A673 (cell line): ENCODE data around the gene XAGE1B. TPM values are rescaled to one million over a fixed set of nuclear protein-coding genes. Genes with fewer than 3 reads are reported as not detected.
A peak's percentile ranks its signal among the peaks of the same experiment; 100 is the strongest.
"Not testable (repeated sequence)": the region's sequence is repeated elsewhere in the genome, so short reads cannot be mapped to it uniquely, and the experiment has no call there.

ENCODE experiments used
- Bru-seq: library from RNA; stranded (reverse); fragments of 400-500 nt; gene quantifications from one replicate; lab custom pipeline; 2021; lab: Mats Ljungman, UMichigan
- BruChase-seq, 2 experiments: library from RNA; stranded (reverse); fragments of 400-500 nt; gene quantifications; one replicate each; lab custom pipeline; 2021; lab: Mats Ljungman, UMichigan
- BruUV-seq: library from RNA; stranded (reverse); fragments of 400-500 nt; replicated peaks from 2 replicates; lab custom pipeline; 2021; lab: Mats Ljungman, UMichigan
- CTCF ChIA-PET: fragments of 300-600 bp; sonication (Branson Sonifier 250); formaldehyde crosslinking; loops from one replicate; lab custom pipeline; 2022; ENCODE audit warnings: antibody characterized with exemption; lab: Charles Lee
- POLR2A ChIA-PET: fragments of 300-600 bp; sonication (Branson Sonifier 250); formaldehyde crosslinking; loops from one replicate; lab custom pipeline; 2022; ENCODE audit warnings: antibody characterized with exemption; ENCODE audit not compliant: low non-redundant PET; lab: Charles Lee
- DNase-seq: peaks from one replicate; pipeline ENCODE4 v3.0.0-alpha.2; 2015; ENCODE audit warnings: low spot score
- H3K27ac ChIP-seq: fragments of 200-600 bp; sonication (generic); 2 replicates; pipeline ENCODE4 v1.5.1; 2016; ENCODE audit warnings: mixed run types, low read depth, mild to moderate bottlenecking, mixed read lengths, antibody characterized with exemption, low read length; ENCODE audit not compliant: poor library complexity, severe bottlenecking
- H3K27me3 ChIP-seq: fragments of 200-600 bp; sonication (generic); replicated peaks from 2 replicates; pipeline ENCODE4 v1.6.1; 2017; ENCODE audit warnings: mixed run types, low read depth, mild to moderate bottlenecking, mixed read lengths, antibody characterized with exemption, low read length; ENCODE audit not compliant: insufficient read depth, poor library complexity
- H3K36me3 ChIP-seq: fragments of 200-600 bp; sonication (generic); 2 replicates; pipeline ENCODE4 v1.6.1; 2016; ENCODE audit warnings: mixed run types, mild to moderate bottlenecking, mixed read lengths, antibody characterized with exemption, low read length; ENCODE audit not compliant: insufficient read depth, poor library complexity, severe bottlenecking
- H3K4me1 ChIP-seq: fragments of 200-600 bp; sonication (generic); 2 replicates; pipeline ENCODE4 v1.6.1; 2017; ENCODE audit warnings: mixed run types, mild to moderate bottlenecking, mixed read lengths, antibody characterized with exemption, low read length; ENCODE audit not compliant: insufficient read depth, poor library complexity, severe bottlenecking
- H3K4me3 ChIP-seq: fragments of 200-600 bp; sonication (generic); 2 replicates; pipeline ENCODE4 v1.5.1; 2016; ENCODE audit warnings: low read depth, mixed run types, mild to moderate bottlenecking, mixed read lengths, low read length; ENCODE audit not compliant: poor library complexity, severe bottlenecking
- H3K9me3 ChIP-seq: fragments of 200-600 bp; sonication (generic); 2 replicates; pipeline ENCODE4 v1.6.1; 2016; ENCODE audit warnings: mixed run types, low read depth, mild to moderate bottlenecking, mixed read lengths, antibody characterized with exemption, low read length; ENCODE audit not compliant: poor library complexity, severe bottlenecking
- EZH2 ChIP-seq: fragments of 200-600 bp; sonication (generic); IDR thresholded peaks from 2 replicates; pipeline ENCODE4 v1.6.1; 2017; ENCODE audit warnings: borderline replicate concordance, low read depth, mild to moderate bottlenecking, mixed read lengths, antibody characterized with exemption, low read length; ENCODE audit not compliant: poor library complexity, severe bottlenecking
- intact Hi-C: fragments of 100-400 bp; cut with micrococcal nuclease; formaldehyde crosslinking; loops from one replicate; pipeline ENCODE4 v1.10.0; 2022; ENCODE audit not compliant: unreplicated experiment
- long read RNA-seq: library from polyadenylated mRNA; stranded (forward); transcript quantifications from one replicate; pipeline ENCODE4 v2.0.0, GENCODE V29; 2022
- total RNA-seq: library from RNA; stranded (reverse); gene quantifications from 2 replicates; pipeline ENCODE4 v1.2.3, GENCODE V29; 2021
- TF ChIP-seq, protein P1 (sequence below): fragments of 300-800, 200-600 bp; sonication (generic); conservative IDR thresholded peaks from 2 replicates; pipeline ENCODE4 v1.5.1; 2017; ENCODE audit warnings: low read depth, mild to moderate bottlenecking, antibody characterized with exemption, low read length, moderate library complexity, mixed read lengths

Gene XAGE1B, protein sequence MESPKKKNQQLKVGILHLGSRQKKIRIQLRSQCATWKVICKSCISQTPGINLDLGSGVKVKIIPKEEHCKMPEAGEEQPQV
- total RNA-seq (77.5 and 114 TPM in 2 replicates), Bru-seq, nascent RNA (percentile 54 among the genes with signal in this experiment), BruChase-seq, experiment 1, labeled RNA remaining after a 2-hour chase (percentile 34 among the genes with signal in this experiment), BruChase-seq, experiment 2, labeled RNA remaining after a 6-hour chase (percentile 25 among the genes with signal in this experiment)
- long read RNA-seq, transcript XAGE1B-204 (2 exons, 359 nt): major isoform, 101 of 162 reads
- long read RNA-seq, partial matches to known transcripts: 18 of 162 reads
- long read RNA-seq, other reads (novel, unspliced or antisense): 42 of 162 reads

DNA sequence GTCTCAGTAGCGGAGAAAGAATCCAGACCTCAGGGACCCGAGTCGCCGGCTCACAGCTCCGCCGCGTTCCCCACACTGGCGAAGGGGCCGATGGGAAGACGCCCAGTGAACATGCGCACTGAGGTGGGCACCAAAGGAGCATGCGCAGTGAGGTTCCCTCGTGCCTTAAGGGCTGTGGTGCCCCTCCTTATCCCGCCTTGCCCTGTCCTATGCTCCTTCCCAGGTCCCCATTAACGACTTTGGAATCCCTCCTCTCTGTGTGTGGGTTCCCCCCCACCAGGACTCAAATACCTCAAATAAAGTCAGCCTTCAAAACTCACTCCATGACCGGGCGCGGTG, at the start of gene XAGE1B:
Gene XAGE1B, minus strand, starts transcription at position 77 of the 339 bp plus-strand sequence. CDS start 1,536 bp downstream, outside the sequence.
- DNase-seq, BruUV-seq, H3K27me3 ChIP-seq, POLR2A ChIA-PET, H3K27ac ChIP-seq, H3K4me1 ChIP-seq, CTCF ChIA-PET, H3K4me3 ChIP-seq, H3K36me3 ChIP-seq, H3K9me3 ChIP-seq, intact Hi-C loops: not testable (repeated sequence)

DNA sequence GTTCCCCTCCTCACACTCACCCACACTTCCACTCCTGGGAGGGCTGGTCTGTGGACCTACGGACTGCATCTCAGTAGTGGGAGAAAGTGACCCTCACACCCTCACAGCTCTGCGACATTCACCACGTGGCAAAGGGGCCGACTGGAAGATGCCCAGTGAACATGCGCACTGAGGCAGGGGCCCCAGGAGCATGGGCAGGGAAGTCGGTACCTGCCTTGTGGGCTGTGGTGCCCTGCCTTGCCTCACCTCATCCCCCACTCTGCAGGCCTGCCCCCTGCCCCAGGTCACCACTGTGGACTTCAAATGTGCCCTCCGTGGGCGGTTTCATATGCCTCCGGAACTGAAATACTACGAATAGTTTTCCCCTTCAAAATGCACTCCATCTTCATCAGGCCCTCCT, 46.2 kb upstream of the XAGE1B start:
- Histone ChIP-seq H3K9me3 (no peaks in the 10 kb centered on the region), H3K27ac (no peak overlapping the region), H3K27me3 (no peaks in the 10 kb centered on the region), H3K4me3 (no peak overlapping the region), H3K4me1 (no peaks in the 10 kb centered on the region), H3K36me3 (no peaks in the 10 kb centered on the region)
- BruUV-seq: no TSS peak
- intact Hi-C loops: no loop called here
- TF ChIP-seq, protein P1, sequence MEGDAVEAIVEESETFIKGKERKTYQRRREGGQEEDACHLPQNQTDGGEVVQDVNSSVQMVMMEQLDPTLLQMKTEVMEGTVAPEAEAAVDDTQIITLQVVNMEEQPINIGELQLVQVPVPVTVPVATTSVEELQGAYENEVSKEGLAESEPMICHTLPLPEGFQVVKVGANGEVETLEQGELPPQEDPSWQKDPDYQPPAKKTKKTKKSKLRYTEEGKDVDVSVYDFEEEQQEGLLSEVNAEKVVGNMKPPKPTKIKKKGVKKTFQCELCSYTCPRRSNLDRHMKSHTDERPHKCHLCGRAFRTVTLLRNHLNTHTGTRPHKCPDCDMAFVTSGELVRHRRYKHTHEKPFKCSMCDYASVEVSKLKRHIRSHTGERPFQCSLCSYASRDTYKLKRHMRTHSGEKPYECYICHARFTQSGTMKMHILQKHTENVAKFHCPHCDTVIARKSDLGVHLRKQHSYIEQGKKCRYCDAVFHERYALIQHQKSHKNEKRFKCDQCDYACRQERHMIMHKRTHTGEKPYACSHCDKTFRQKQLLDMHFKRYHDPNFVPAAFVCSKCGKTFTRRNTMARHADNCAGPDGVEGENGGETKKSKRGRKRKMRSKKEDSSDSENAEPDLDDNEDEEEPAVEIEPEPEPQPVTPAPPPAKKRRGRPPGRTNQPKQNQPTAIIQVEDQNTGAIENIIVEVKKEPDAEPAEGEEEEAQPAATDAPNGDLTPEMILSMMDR: no peak
- TF ChIP-seq EZH2: no peak
- DNase-seq: no peak
- POLR2A ChIA-PET: no interaction called here
- CTCF ChIA-PET: no interaction called here

DNA sequence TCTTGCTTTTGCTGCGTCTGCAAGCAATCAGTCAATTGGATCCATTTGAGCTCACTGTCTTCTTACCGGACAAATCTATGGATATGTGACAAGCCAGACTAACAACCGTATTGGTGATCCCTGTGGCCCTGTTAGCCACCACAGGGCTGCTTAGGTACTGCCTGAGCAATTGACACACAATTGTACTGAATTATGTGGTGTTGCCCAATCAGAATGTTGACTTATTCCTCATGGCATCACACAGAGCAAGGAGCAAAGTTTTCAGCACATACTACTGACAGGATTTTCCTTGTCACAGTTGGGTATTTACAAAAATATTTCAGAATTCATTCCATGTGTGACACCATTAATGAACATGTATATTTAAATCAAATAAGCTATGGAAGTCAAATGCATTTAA, 41.3 kb upstream of the XAGE1B start:
- Histone ChIP-seq H3K9me3 (no peaks in the 10 kb centered on the region), H3K4me1 (no peaks in the 10 kb centered on the region), H3K36me3 (no peaks in the 10 kb centered on the region), H3K27ac (no peak overlapping the region), H3K27me3 (no peaks in the 10 kb centered on the region), H3K4me3 (no peak overlapping the region)
- no peak for TF ChIP-seq EZH2
- no TSS peak for BruUV-seq
- no peak for DNase-seq
- ChIA-PET POLR2A (no interaction called here), CTCF (no interaction called here)
- intact Hi-C loops: no loop called here

DNA sequence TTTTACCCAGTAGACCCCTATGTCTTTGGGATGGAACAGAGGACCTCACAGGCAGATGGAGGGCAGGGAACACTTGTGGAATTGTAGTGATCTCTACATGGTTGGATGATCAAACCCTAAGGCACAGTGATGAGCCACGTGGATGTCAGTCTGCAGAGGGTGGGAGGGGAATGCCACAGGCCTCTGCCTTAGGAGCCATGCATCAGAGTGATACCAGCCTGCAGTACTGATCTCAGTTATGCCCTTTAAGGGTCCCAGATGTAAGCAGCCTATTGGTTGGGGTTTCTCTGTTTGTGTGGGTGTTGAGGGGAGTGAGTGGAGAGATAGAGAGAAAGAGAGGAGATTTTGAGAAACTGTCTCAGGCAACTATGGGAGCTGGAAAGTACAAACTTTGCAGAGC, 39.9 kb upstream of the XAGE1B start:
- Histone ChIP-seq H3K27me3 (no peaks in the 10 kb centered on the region), H3K36me3 (no peaks in the 10 kb centered on the region), H3K27ac (no peak overlapping the region), H3K9me3 (no peaks in the 10 kb centered on the region), H3K4me1 (no peaks in the 10 kb centered on the region), H3K4me3 (no peak overlapping the region)
- intact Hi-C loops: no loop called here
- DNase-seq: no peak
- ChIA-PET POLR2A (no interaction called here), CTCF (no interaction called here)
- no TSS peak for BruUV-seq
- TF ChIP-seq, protein P1: no peak
- TF ChIP-seq EZH2: no peak
